GM04504 (cell line): ENCODE measurements around the gene TMEM131.
"Not testable (repeated sequence)": the region's sequence is repeated elsewhere in the genome, so short reads cannot be mapped to it uniquely, and the experiment has no call there.

Experiments used
- DNase-seq: peaks from one replicate; pipeline ENCODE4 v3.0.0-alpha.2; 2012; ENCODE audit warnings: low read depth

The TMEM131 gene

GRCh38 chr2:97723156-97724072, 272.3 kb downstream of the TMEM131 start:
- DNase-seq: no peak

DNA sequence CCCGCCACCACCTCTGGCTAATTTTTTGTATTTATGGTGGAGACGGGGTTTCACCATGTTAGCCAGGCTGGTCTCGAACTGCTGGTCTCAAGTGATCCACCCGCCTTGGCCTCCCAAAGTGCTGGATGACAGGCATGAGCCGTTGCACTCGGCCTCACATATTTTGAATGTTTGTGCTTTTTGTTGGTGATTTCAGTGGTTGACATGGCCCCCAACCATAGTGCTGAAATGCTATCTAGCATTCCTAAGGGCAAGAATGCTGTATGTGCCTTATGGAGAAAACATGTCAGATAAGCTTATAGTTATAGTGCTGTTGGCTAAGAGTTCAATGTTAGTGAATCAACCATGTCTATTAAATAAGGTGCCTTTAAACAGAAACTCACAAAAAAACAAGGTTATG, 273.5 kb downstream of the TMEM131 start:
- DNase-seq: no peak

- DNase-seq: no peak
Measured at GRCh38 chr2:97720746-97721145, 275.0 kb downstream of the TMEM131 start.

DNA sequence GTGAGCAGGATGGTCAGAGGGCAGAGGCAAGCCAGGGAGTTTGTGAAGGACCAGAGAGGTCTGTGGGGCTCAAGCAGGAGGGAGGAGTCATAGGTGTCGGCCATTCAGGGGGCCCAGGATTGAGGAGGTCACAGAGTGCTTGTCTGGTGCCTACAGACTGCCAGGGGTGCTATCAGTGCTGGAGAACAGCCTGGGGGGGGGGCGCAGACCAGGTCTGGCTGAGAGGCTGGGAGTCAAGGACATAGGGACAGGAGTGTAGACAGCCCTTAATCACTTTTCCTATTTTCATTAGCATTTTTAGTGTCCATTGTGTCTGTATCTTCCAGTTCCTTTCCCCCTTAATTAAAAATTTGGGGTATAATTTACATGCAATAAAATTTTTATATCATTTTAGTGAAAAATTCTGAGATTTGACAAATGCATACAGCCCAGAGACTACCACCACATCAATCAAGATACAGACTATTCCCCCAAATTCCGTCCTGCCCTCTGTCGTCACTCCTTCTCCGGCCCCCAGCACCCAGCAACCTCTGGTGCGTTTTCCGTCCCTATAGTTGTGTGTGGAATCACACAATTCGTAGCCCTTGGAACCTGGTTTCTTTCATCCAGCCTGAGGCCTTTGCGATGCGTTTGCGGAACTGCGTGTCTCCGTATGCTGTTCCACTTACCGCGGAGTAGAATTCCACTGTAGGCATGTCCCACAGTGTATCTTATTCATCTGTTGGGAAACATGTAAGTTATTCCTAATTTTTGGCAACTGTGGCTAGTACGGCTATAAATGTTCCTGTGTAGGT, 276.2 kb downstream of the TMEM131 start:
- DNase-seq: no peak

DNA sequence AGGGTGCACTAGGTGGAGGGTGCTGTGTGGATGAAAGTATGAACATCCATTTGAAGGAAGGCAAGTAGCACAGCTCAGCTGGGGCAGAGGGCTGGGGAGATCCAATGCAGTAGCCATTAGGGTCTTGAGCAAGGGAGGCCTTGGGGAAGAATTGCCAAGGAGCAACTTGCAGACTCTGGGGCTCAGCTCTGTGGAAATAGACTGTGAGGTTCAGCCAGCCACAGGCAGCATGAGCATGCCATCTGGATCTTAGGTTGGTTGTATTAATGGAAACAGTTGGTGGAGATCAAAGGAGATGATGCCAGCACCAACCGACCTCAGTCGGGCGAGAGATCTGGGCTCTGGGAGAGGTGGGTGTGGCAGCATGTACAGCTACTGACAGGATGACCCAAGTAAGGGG, 276.8 kb downstream of the TMEM131 start:
- no peak for DNase-seq

DNA sequence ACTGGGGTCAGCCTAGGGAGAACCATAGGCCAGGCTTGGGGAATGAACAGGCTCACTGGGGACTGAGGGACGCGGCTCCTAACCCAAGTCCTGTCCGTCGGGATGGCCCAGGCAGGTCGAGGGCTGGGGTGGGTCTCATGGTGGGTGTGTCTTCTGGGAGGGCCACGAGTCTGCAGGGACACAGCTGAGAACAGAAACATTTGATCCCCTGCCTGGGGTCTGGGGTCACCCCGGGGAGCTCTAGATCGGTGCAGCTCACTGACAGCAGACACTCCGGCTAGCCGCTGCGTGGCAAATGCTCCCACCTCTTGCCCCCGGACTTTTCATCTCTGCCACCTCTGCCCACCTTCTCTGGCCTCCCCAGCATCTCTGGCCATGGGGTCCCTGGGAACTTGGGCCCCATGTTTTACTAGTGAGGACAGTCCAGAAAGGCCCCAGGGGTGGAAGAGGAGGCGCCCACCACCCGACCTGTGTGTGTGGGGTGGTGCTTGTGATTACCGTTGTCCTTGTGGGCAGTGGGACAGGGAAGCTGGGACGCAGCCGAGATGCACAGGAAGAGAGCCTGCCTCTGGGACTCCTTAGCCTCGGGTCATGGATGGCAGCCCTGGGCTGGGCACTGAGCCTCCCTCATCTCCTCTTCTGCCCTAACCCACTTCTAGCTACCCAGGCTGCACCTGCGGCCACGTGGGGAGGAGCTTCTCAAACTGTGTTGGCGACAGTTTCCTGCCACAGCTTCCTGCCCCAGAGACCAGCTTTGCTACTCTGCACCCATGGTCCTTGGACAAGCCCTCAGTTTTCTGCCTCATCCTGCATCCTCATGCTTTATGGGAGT, 277.5 kb downstream of the TMEM131 start:
- DNase-seq: no peak

GRCh38 chr2:97717613-97717995, 278.1 kb downstream of the TMEM131 start:
- no peak for DNase-seq

- no peak for DNase-seq
Measured at GRCh38 chr2:97716695-97717612, 278.8 kb downstream of the TMEM131 start.

- no peak for DNase-seq
Measured at GRCh38 chr2:97715951-97716694, 279.6 kb downstream of the TMEM131 start.

DNA sequence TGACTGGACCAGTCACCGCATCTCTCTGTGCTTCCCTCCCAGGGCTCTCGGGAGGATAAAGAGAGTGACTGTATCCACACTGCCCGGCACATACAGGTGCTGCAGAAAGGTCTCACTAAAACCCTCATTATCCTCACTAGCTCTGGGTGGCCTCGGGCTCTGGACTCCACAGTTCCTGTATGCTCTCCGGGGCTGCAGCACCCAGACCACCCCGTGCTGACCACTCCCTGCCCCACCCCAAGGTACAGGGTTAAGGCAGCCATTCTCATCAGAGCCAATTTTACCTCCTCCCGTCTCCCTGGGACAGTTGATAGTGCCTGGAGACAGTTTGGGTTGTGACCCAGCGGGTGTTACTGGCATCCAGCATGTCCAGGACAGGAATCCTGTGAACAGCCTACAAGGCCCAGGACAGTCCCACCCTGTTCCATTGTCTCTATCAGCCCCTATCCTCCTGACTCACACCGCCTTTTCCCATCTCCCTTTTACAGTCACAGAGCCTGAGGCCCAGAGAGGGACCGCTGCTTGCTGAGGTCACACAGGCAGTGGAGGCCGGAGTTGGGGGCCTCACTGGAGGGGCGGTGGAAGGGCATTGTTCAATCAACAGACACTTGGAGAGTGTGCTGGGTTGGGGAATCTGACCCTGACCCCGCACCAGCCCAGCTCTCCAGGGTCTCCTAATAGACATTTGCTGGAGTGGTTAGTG, 280.6 kb downstream of the TMEM131 start:
- no peak for DNase-seq

- no peak for DNase-seq
Measured at GRCh38 chr2:97714084-97714949, 281.4 kb downstream of the TMEM131 start.

GRCh38 chr2:97713296-97714083, 282.3 kb downstream of the TMEM131 start, which contains the start of gene ZAP70:
Gene ZAP70 (plus strand): TSS chr2:97713576. CDS start chr2:97724037, 10,461 bp downstream.
- no peak for DNase-seq

DNA sequence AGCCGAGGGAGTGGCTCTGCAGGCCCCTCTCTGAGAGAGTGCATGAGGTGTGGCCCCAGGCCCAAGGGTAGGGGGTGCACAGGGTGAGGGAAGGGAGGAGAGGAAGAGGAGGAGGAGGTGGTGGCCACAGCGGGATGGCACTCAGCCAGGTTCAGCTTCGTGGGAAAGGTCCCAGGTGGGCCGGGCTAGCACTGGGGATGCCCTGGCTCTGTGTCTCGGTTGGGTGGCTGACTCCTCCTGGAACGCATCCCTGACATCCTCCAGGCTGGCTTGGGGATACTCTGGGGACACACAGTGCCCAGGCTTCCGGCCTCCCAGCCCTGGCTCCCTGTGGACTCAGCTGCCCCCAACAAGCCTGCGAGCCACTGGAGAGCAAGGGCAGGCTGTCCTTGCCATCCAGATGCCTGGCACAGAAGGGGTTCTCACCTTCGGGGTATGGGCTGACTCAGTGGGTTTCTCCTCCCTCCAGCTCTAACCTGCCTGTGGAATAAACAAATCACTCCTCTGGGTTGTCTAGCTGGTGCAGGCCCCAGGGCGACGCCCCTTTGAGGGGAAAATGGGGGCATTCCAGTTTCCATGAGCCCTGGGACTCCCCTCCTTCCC, 283.0 kb downstream of the TMEM131 start:
- DNase-seq: no peak

DNA sequence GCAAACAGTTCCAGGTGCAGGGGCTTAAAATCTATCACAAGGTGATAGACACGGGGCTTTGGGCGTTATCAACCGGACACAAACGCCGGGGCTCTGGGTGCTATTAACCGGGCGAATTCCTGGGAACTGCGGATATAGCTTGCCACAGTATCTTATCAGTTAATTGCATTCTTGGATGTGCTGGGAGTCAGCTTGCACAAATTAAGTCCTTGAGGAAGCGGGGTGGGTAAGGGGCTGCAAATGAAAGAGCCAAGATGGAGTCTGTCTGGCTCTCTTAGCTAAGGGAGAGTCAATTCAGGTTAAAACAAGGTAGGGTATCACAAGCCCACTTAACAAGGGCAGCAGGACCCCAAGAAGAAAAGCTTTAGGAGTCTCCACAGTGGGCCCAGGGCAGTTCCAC, 283.6 kb downstream of the TMEM131 start:
- DNase-seq: not testable (repeated sequence)

DNA sequence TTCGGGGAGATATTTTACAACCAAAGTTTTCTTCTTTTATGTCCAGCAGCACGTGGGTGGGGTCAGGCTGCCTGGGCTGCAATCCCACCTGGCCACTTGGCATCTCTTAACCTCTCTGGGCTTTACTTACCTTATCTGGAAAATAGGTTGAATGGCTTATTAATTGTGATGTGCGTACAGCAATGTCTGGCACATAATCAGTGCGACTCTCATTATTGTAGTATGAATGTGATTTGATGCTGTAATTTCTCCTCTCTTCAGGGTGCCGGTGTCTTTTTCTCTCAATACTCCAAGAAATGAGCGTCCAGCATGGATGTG, 284.4 kb downstream of the TMEM131 start:
- DNase-seq: no peak

DNA sequence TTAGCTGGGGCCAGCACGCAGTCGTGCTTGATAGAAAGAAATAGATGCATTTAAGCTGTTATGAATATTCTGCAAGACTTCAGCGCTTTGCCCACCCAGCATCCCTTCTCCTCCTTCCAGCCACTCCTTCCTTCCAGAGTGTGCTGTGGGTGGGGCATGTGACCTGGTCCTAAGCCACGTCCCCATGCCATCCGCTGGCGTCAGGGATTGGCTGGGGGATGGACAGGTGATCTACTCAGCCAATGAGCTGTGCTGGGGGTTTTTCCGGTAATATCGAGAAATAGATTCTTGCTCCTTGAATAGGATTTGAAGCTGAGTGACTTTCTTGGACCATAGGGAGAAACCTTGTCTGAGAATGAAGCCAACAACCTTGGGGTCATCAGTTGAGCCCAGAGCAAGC, 287.1 kb downstream of the TMEM131 start:
- no peak for DNase-seq

DNA sequence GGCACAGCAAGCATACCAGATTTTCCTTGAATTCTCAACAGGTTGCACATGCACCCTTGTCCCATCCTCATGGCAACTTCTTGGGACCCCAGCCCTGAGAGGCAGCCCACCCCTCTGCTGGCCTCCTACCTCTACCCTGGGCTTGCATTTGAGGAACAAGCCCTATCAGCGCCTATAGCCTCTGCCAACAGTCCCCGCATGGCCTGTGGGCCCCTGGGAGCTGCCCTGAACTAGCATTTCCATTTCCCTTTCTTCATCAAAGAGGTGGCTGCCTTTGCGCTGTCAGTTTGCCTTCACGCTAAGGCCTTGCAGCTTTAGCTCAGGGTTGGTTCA, 287.7 kb downstream of the TMEM131 start:
- DNase-seq: no peak
